Endothelial cell of umbilical vein (primary cell): ENCODE results near the gene ARL3. TPM values are rescaled to one million over a fixed set of nuclear protein-coding genes. Genes with fewer than 3 reads are reported as not detected.
A peak's percentile ranks its signal among the peaks of the same experiment; 100 is the strongest.

ENCODE experiments used
- BruUV-seq: library from RNA; stranded (reverse); fragments of 400-500 nt; replicated peaks from 2 replicates; lab custom pipeline; 2021; lab: Mats Ljungman, UMichigan
- CTCF ChIA-PET: fragments of 300-600, 350-600 bp; sonication (Branson Sonifier 250); formaldehyde crosslinking; loops from one replicate; lab custom pipeline; 2021; ENCODE audit warnings: antibody characterized with exemption, inconsistent platforms; lab: Charles Lee
- POLR2A ChIA-PET: fragments of 300-600, 350-600 bp; sonication (Branson Sonifier 250); formaldehyde crosslinking; loops from one replicate; lab custom pipeline; 2021; ENCODE audit warnings: antibody characterized with exemption, inconsistent platforms; lab: Charles Lee
- DNase-seq: peaks from one replicate; pipeline ENCODE4 v3.0.0-alpha.2; 2011; ENCODE audit warnings: low read depth, low spot score
- FAIRE-seq: peaks from 2 replicates; lab custom pipeline; 2011; peaks lifted over from hg19 to GRCh38; lab: Jason Lieb, UNC
- H2AFZ ChIP-seq: 2 replicates; pipeline ENCODE4 v1.6.0; 2012; ENCODE audit warnings: low read depth, low read length, control low read depth, inconsistent platforms
- H3K27ac ChIP-seq: 2 replicates; pipeline ENCODE4 v1.5.1; 2011; ENCODE audit warnings: low read depth, mild to moderate bottlenecking, control low read depth, low read length, moderate library complexity; ENCODE audit not compliant: insufficient read depth
- H3K27me3 ChIP-seq, 2 experiments: 2 replicates each; pipeline versions ENCODE4 v1.6.0 to v1.6.1; 2011; ENCODE audit warnings: low read length in 2 of 2, mixed read lengths in 1 of 2; ENCODE audit not compliant: control insufficient read depth in 2 of 2, insufficient read depth in 2 of 2
- H3K36me3 ChIP-seq, 2 experiments: 2 replicates in 1 of 2; 3 replicates in 1 of 2; pipeline ENCODE4 v1.5.1; 2011; ENCODE audit warnings: low read length in 2 of 2, mild to moderate bottlenecking in 1 of 2, moderate library complexity in 1 of 2; ENCODE audit not compliant: control insufficient read depth in 2 of 2, insufficient read depth in 2 of 2; ENCODE audit errors: extremely low read depth in 1 of 2
- H3K4me1 ChIP-seq: 3 replicates; pipeline ENCODE4 v1.5.1; 2011; ENCODE audit warnings: mild to moderate bottlenecking, low read length; ENCODE audit not compliant: control insufficient read depth, insufficient read depth; ENCODE audit errors: extremely low read depth
- H3K4me2 ChIP-seq: 2 replicates; pipeline ENCODE4 v1.6.1; 2011; ENCODE audit warnings: low read length, control low read depth, mixed read lengths; ENCODE audit not compliant: insufficient read depth
- H3K4me3 ChIP-seq, 3 experiments: fragments of 200-600 bp in 1 of 3; sonication (generic), shearing (Covaris generic) in 1 of 3; replicated peaks in 1 of 3; 2 replicates each; pipeline ENCODE4 v1.5.1; 2011 to 2016; ENCODE audit warnings: control low read depth in 3 of 3, low read length in 3 of 3, mild to moderate bottlenecking in 2 of 3, inconsistent platforms in 1 of 3, low read depth in 1 of 3, moderate library complexity in 1 of 3; ENCODE audit not compliant: insufficient read depth in 1 of 3
- H3K79me2 ChIP-seq: 2 replicates; pipeline ENCODE4 v1.6.0; 2012; ENCODE audit warnings: low read length, inconsistent platforms; ENCODE audit not compliant: control insufficient read depth, insufficient read depth
- H3K9ac ChIP-seq: replicated peaks from 2 replicates; pipeline ENCODE3; 2011; ENCODE audit warnings: low read length, control low read depth; ENCODE audit not compliant: insufficient read depth; ENCODE audit errors: extremely low read depth
- H3K9me1 ChIP-seq: replicated peaks from 3 replicates; pipeline ENCODE4 v1.6.0; 2011; ENCODE audit warnings: mild to moderate bottlenecking, low read length; ENCODE audit not compliant: control insufficient read depth, insufficient read depth; ENCODE audit errors: extremely low read depth
- H3K9me3 ChIP-seq: replicated peaks from 2 replicates; pipeline ENCODE4 v1.5.1; 2012; ENCODE audit warnings: low read length, inconsistent platforms; ENCODE audit not compliant: control insufficient read depth, insufficient read depth
- H4K20me1 ChIP-seq: replicated peaks from 2 replicates; pipeline ENCODE3; 2011; ENCODE audit warnings: mild to moderate bottlenecking, low read length; ENCODE audit not compliant: control insufficient read depth, insufficient read depth; ENCODE audit errors: extremely low read depth
- EZH2 ChIP-seq: IDR thresholded peaks from 2 replicates; pipeline ENCODE4 v1.6.1; 2012; ENCODE audit warnings: borderline replicate concordance, low read depth, mild to moderate bottlenecking, moderate library complexity, low read length, inconsistent platforms; ENCODE audit not compliant: severe bottlenecking
- FOS ChIP-seq: IDR thresholded peaks from 2 replicates; pipeline ENCODE4 v1.6.1; 2011; ENCODE audit warnings: mild to moderate bottlenecking, low read length, moderate library complexity, borderline replicate concordance; ENCODE audit not compliant: insufficient read depth
- GATA2 ChIP-seq: IDR thresholded peaks from 2 replicates; pipeline ENCODE4 v1.7.0; 2011; ENCODE audit warnings: low read depth, mild to moderate bottlenecking, moderate library complexity, mixed read lengths, low read length; ENCODE audit not compliant: insufficient read length, insufficient read depth
- JUN ChIP-seq: IDR thresholded peaks from 2 replicates; pipeline ENCODE4 v1.6.1; 2011; ENCODE audit warnings: borderline replicate concordance, low read depth; ENCODE audit not compliant: insufficient read length, insufficient read depth
- MYC ChIP-seq: IDR thresholded peaks from one replicate; pipeline ENCODE4 v1.6.1; 2011; ENCODE audit warnings: mild to moderate bottlenecking, low read depth, low read length
- POLR2A ChIP-seq: IDR thresholded peaks from 2 replicates; pipeline ENCODE4 v1.6.1; 2012; ENCODE audit warnings: low read depth, mild to moderate bottlenecking, control low read depth, low read length
- POLR2AphosphoS5 ChIP-seq: IDR thresholded peaks from 2 replicates; pipeline ENCODE4 v1.6.1; 2012; ENCODE audit warnings: low read depth, mild to moderate bottlenecking, control low read depth, low read length, moderate library complexity; ENCODE audit not compliant: insufficient read depth
- dilution Hi-C: fragments of 300-500 bp; cut with MboI; formaldehyde crosslinking; loops from one replicate; pipeline ENCODE4 v1.15.0; 2019; ENCODE audit warnings: low sequenced_read_pairs; ENCODE audit not compliant: extremely low pct_ligation_motif_present
- intact Hi-C: fragments of 100-400 bp; cut with micrococcal nuclease; formaldehyde crosslinking; loops from one replicate; pipeline ENCODE4 v1.10.0; 2022
- polyA plus RNA-seq, 4 experiments: library from polyadenylated mRNA; depleted of rRNA in 3 of 4; stranded (reverse) in 3 of 4; unstranded in 1 of 4; fragments of >200 nt; gene quantifications; 2 replicates each; pipeline versions ENCODE4 v1.2.1 to v1.2.3, GENCODE V29; 2011 to 2012; ENCODE audit warnings: missing spikeins in 1 of 4
- total RNA-seq: library from RNA; stranded (reverse); gene quantifications from 2 replicates; pipeline ENCODE4 v1.2.3, GENCODE V29; 2021
- TF ChIP-seq, protein P1 (sequence below), 2 donors: IDR thresholded peaks; 1 replicate in 1 of 2; 2 replicates in 1 of 2; pipeline ENCODE4 v1.5.1; 2011; ENCODE audit warnings: low read length in 2 of 2, mild to moderate bottlenecking in 2 of 2, moderate library complexity in 2 of 2, control low read depth in 1 of 2, inconsistent platforms in 1 of 2, low read depth in 1 of 2; ENCODE audit not compliant: insufficient read depth in 1 of 2; ENCODE audit errors: extremely low read depth in 1 of 2
- TF ChIP-seq, protein P2 (sequence below): IDR thresholded peaks from 2 replicates; pipeline ENCODE4 v1.6.1; 2011; ENCODE audit not compliant: insufficient read depth, insufficient read length

ARL3 gene
- total and polyA plus RNA-seq, 2 donors (not counting 3 experiments of a cell fraction or from before 2014, with no cell fraction given): 6.6 to 11.0 TPM

DNA sequence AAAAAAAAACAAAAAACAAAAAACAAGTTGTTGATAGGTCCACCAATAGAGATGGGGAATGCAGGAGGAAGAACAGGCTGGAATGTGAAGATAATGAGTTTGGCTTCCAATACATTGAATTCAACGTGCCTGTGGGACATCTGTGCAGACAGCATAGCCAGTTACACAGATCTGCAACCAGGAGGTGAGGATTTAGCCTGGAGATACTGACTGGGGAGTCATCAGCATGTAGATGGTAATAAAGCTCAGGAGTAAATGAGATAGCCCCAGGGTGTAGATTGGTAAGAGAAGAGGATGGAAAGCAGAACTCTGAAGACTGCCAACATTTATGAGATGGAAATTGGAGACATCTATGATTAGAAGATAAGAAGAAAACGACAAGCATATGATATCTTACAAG is 74.7 kb downstream of the ARL3 start:
- Histone ChIP-seq H4K20me1 (no peaks in the 10 kb centered on the region), H3K9ac (no peak overlapping the region), H2AFZ (no peak overlapping the region), H3K4me3 (no peak overlapping the region), H3K27me3 (no peaks in the 10 kb centered on the region), H3K9me1 (no peaks in the 10 kb centered on the region), H3K4me1 (peaks cover 17% of the 10 kb centered on the region), H3K79me2 (peaks cover 7% of the 10 kb centered on the region), H3K4me2 (no peak overlapping the region), H3K9me3 (no peaks in the 10 kb centered on the region), H3K27ac (no peak overlapping the region), H3K36me3 (no peaks in the 10 kb centered on the region)
- POLR2A ChIA-PET: no interaction called here
- CTCF ChIA-PET: no interaction called here
- TF ChIP-seq GATA2: no peak
- no peak for TF ChIP-seq POLR2AphosphoS5
- TF ChIP-seq, protein P1, sequence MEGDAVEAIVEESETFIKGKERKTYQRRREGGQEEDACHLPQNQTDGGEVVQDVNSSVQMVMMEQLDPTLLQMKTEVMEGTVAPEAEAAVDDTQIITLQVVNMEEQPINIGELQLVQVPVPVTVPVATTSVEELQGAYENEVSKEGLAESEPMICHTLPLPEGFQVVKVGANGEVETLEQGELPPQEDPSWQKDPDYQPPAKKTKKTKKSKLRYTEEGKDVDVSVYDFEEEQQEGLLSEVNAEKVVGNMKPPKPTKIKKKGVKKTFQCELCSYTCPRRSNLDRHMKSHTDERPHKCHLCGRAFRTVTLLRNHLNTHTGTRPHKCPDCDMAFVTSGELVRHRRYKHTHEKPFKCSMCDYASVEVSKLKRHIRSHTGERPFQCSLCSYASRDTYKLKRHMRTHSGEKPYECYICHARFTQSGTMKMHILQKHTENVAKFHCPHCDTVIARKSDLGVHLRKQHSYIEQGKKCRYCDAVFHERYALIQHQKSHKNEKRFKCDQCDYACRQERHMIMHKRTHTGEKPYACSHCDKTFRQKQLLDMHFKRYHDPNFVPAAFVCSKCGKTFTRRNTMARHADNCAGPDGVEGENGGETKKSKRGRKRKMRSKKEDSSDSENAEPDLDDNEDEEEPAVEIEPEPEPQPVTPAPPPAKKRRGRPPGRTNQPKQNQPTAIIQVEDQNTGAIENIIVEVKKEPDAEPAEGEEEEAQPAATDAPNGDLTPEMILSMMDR (IDR thresholded peaks at IDR 0.05; ENCODE audit: extremely low read depth in 1 of 2, insufficient read depth in 1 of 2, low read depth in 1 of 2, low read length in 2 of 2): no peak
- BruUV-seq: no TSS peak
- FAIRE-seq: no peak
- DNase-seq: no peak
- dilution Hi-C loops (no loop called here), intact Hi-C loops (no loop called here)

DNA sequence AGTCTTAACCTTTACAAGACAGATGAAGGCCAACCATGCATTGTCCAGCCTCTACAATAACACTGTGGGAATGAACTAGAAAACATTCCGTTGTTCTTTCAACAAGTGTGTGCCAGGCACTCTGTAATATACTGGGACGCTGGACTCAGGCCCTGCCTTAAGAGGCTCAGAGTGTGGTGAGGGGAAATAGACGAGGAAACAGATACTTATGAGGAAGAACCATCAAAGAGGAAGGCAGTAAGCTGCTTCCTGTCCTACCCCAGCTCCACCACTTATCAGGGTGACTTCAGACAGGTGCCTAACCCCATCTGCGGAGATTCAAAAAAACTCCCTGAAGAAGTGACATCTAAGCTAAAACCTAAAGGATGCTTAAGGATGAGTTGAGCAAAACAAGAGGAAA is 78.8 kb downstream of the ARL3 start:
- intact Hi-C loops (no loop called here), dilution Hi-C loops (no loop called here)
- ChIA-PET POLR2A (no interaction called here), CTCF (interaction anchor here (0.7 to 1.4 kb wide), 3 partner anchors 9 to 38 kb away, joined by 4 read pairs; partner anchors contain the start of gene TRIM8)
- Histone ChIP-seq H3K79me2 (no peaks in the 10 kb centered on the region), H3K4me3 (no peak overlapping the region), H3K36me3 (peaks cover 0 to under 1% of the 10 kb centered on the region in 2 experiments), H3K4me1 (peaks cover 45% of the 10 kb centered on the region), H3K27me3 (no peaks in the 10 kb centered on the region), H3K9ac (no peak overlapping the region), H4K20me1 (no peaks in the 10 kb centered on the region), H2AFZ (no peak overlapping the region), H3K9me3 (no peaks in the 10 kb centered on the region), H3K4me2 (no peak overlapping the region), H3K9me1 (no peaks in the 10 kb centered on the region), H3K27ac (peak overlapping the region; percentile 16)
- FAIRE-seq: peak; percentile 40
- peak; percentile 51 for DNase-seq
- no TSS peak for BruUV-seq
- TF ChIP-seq, protein P1 (IDR thresholded peaks at IDR 0.05; ENCODE audit: extremely low read depth in 1 of 2, insufficient read depth in 1 of 2, low read depth in 1 of 2, low read length in 2 of 2): no peak
- TF ChIP-seq POLR2AphosphoS5 (no peak), FOS (no peak), GATA2 (no peak), POLR2A (no peak), EZH2 (no peak), MYC (no peak), JUN (no peak)
- TF ChIP-seq, protein P2, sequence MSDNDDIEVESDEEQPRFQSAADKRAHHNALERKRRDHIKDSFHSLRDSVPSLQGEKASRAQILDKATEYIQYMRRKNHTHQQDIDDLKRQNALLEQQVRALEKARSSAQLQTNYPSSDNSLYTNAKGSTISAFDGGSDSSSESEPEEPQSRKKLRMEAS: no peak
